Superior temporal gyrus (tissue), 1 donor: Measurements from ENCODE around the gene RNPS1.
A peak's percentile ranks its signal among the peaks of the same experiment; 100 is the strongest.

ENCODE experiments used
- DNase-seq: peaks from one replicate; pipeline ENCODE4 v3.0.0-alpha.2; 2016; ENCODE audit errors: extremely low spot score

Gene RNPS1

GRCh38 chr16:2267913-2268666 is at the start of gene RNPS1:
RNPS1 (minus strand) TSS chr16:2268126; CDS start chr16:2264643, 3,483 bp downstream.
- DNase-seq, result peak; percentile 97

GRCh38 chr16:2317231-2318020 is 49.5 kb upstream of the RNPS1 start:
- DNase-seq, result no peak

GRCh38 chr16:2308089-2308962 is 40.4 kb upstream of the RNPS1 start:
- no peak for DNase-seq

GRCh38 chr16:2299915-2300192 is 31.9 kb upstream of the RNPS1 start:
- no peak for DNase-seq

- DNase-seq, result no peak
Observed at GRCh38 chr16:2299121-2299914, 31.4 kb upstream of the RNPS1 start.

GRCh38 chr16:2298621-2299020 is 30.7 kb upstream of the RNPS1 start:
- DNase-seq, result no peak

- no peak for DNase-seq
Observed at GRCh38 chr16:2297506-2297860, 29.6 kb upstream of the RNPS1 start.

- no peak for DNase-seq
Observed at GRCh38 chr16:2296661-2297505, 29.0 kb upstream of the RNPS1 start.

- peak; percentile 30 for DNase-seq
Observed at GRCh38 chr16:2295056-2295798, 27.3 kb upstream of the RNPS1 start.

- DNase-seq, result no peak
Observed at GRCh38 chr16:2292221-2292620, 24.3 kb upstream of the RNPS1 start.

- DNase-seq, result no peak
Observed at GRCh38 chr16:2289282-2289681, 21.4 kb upstream of the RNPS1 start.

GRCh38 chr16:2288726-2289125 is 20.8 kb upstream of the RNPS1 start:
- no peak for DNase-seq

GRCh38 chr16:2287916-2288547 is 20.1 kb upstream of the RNPS1 start:
- no peak for DNase-seq

- DNase-seq, result no peak
Observed at GRCh38 chr16:2286550-2286949, 18.6 kb upstream of the RNPS1 start.

GRCh38 chr16:2285731-2286191 is 17.8 kb upstream of the RNPS1 start:
- DNase-seq, result no peak

GRCh38 chr16:2284797-2285576 is 17.1 kb upstream of the RNPS1 start:
- no peak for DNase-seq

GRCh38 chr16:2284001-2284770 is 16.3 kb upstream of the RNPS1 start:
- DNase-seq, result no peak
